LNCAP (cell line): ENCODE results near the gene SANBR.

Source experiments
- TF ChIP-seq, protein P1 (sequence below): fragments of 450-650 bp; IDR thresholded peaks from 2 replicates; pipeline ENCODE4 v1.5.1; 2017; ENCODE audit warnings: mild to moderate bottlenecking

SANBR gene

GRCh38 chr2:61065714-61066709, at the start of gene SANBR:
Gene SANBR (plus strand): TSS chr2:61065871. CDS start chr2:61070351, 4,480 bp downstream.
- TF ChIP-seq, protein P1, sequence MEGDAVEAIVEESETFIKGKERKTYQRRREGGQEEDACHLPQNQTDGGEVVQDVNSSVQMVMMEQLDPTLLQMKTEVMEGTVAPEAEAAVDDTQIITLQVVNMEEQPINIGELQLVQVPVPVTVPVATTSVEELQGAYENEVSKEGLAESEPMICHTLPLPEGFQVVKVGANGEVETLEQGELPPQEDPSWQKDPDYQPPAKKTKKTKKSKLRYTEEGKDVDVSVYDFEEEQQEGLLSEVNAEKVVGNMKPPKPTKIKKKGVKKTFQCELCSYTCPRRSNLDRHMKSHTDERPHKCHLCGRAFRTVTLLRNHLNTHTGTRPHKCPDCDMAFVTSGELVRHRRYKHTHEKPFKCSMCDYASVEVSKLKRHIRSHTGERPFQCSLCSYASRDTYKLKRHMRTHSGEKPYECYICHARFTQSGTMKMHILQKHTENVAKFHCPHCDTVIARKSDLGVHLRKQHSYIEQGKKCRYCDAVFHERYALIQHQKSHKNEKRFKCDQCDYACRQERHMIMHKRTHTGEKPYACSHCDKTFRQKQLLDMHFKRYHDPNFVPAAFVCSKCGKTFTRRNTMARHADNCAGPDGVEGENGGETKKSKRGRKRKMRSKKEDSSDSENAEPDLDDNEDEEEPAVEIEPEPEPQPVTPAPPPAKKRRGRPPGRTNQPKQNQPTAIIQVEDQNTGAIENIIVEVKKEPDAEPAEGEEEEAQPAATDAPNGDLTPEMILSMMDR: no peak

GRCh38 chr2:61015976-61016375, 49.7 kb upstream of the SANBR start:
- TF ChIP-seq, protein P1: no peak

DNA sequence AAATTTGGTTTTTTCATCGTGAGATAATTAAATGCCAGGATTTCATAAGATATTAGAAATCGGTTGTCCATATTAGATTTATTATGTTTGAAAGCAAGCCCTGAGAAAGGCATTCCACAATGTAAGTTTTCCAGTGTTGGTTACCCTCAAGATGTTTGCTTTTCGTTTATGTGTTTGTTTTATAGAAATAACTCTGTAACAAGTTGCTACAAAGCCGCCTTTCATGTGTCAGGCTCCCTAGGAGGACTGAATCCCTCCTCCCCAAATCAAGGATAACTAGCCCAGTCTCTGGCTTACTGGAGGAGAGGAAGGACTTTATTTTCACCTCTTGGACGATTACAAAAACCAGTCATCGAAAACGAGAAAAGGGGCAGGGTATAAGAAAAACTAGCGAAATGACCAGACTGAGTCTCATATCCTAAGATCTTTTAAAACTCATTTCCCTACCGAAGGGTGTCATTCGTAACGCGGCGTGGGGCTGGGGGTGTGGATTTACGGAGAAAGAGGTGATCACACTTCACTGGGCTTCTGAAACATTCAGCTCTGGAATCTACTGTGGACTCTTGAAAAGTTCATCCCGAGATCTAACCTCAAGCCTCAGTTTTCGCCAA, 49.2 kb upstream of the SANBR start:
- TF ChIP-seq, protein P1: no peak

DNA sequence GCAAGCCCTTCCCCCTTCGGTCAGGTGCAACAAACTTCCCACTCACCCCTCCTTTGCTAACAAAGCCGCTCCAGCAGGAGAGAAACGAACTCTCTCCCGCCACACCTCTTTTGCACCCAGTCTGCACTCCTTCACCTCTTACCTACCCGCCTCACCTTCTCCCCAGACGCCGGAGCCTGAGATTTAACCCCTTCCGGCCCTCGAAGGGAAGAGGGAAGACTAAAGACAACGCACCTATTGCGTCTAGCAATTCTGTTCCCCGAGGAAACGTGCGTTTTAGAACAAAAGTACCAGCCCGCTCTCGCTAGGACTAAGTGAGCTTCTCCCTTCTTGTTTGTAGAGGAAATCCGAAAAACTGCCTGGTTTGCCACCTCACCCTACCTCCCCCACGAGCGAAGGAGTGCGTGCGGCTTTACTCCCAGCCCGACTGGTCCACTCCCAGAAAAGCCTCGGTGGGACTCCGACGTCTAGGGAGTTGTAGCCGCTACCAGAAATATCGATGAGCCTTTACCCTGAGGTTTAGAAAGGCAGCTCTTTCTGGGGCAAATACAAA, 48.6 kb upstream of the SANBR start:
- TF ChIP-seq, protein P1: no peak

DNA sequence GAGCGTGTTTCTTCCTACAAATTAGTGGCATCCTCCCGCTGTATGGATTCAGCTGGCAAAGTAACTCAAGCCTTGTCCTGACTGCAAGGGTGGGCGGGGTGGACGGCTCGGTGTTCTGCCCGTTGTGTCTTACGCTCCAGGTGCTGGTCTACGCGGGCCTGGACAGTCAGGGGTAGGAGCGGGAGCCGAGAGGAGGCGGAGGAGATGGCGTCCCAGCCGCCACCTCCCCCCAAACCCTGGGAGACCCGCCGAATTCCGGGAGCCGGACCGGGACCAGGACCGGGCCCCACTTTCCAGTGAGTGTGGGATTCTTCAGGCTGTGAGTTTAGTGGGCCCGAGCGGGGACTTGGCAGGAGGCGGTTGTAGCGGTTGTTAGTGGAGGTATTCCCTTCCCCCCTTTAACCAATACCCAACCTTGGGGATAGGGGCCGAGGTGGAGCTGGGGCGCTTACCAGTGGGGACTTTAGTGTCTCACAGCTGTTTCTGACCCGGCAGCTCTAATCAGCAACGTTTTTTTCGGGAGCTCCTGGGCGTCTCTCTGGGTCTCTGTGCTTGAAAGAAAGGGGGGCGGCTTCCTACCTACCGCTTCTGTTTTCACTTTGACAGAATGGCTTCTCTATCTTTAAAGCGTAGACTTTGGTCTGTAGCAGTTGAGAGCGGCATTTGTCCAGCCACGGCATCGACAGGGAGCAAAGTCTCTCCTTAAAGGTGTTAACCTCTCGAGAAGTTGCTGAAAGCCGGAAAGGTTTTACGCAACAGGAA, 47.9 kb upstream of the SANBR start, which contains the start of the genes PEX13 and PUS10:
PEX13 (plus strand) TSS at position 165 of the 762 bp plus-strand sequence; CDS start at position 205, 40 bp downstream.
PUS10 (minus strand) TSS at position 700 of the 762 bp plus-strand sequence. CDS start 6,365 bp downstream, outside the sequence.
- TF ChIP-seq, protein P1: no peak

DNA sequence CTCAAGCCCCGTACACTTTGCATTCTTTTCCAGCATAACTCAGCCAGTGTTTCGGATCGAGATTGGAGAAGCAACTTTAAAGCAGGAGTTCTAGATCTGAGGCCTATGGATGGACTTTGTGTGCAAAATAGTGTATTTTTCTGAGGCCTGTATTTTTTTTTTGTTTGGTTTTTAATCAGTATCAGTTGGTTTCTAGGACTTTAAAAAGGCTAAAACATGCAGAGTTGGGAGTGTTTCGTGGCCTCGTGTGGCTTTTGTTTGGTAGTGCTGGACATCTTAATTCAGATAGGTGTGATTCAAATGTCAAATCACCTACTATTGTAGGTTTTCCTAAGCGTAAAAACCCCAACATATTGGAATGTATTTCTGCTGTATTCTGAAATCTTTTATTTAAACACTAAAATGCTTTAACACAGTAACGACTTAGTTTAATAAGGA, 47.3 kb upstream of the SANBR start:
- TF ChIP-seq, protein P1: no peak

DNA sequence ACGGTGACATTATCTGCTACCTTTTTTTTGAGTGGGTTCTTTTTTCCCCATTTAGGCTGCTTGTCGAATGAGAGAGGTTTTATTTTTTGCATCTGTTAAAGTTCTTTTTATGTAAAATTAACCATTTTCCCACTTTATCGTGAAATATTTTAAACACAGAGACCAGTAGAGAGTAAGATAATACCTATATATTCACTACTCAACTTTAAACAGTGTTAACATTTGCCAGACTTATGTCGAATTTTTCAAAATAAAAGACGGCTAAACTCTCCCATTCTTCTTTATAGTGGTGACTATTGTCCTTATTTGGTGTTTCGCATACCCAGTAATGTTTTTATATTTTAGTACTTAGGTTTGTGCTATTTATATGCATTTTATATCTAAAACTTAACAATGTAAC, 46.9 kb upstream of the SANBR start:
- TF ChIP-seq, protein P1: no peak
